LNCaP clone FGC (cell line): ENCODE results near the gene SMG6.

ENCODE experiments used
- DNase-seq: peaks from one replicate; pipeline ENCODE4 v3.0.0-alpha.2; 2011; ENCODE audit warnings: low read depth
- H3K4me3 ChIP-seq: 2 replicates; pipeline ENCODE4 v1.5.1; 2011; ENCODE audit warnings: mild to moderate bottlenecking, low read depth, low read length, control low read depth
- CTCF ChIP-seq: IDR thresholded peaks from 2 replicates; pipeline ENCODE4 v1.5.1; 2012; ENCODE audit warnings: mild to moderate bottlenecking; ENCODE audit not compliant: control insufficient read depth, insufficient read depth; ENCODE audit errors: extremely low read depth

The SMG6 gene

GRCh38 chr17:2289878-2290478 lies 13.6 kb downstream of the SMG6 start:
- TF ChIP-seq CTCF: no peak
- no peak for DNase-seq
- H3K4me3 ChIP-seq: no peak overlapping the region

- no peak for TF ChIP-seq CTCF
- DNase-seq: no peak
- no peak overlapping the region for H3K4me3 ChIP-seq
These were observed 20.3 kb downstream of the SMG6 start for GRCh38 chr17:2283302-2283701.

- H3K4me3 ChIP-seq: no peak overlapping the region
- DNase-seq: no peak
- peak; percentile 49 for TF ChIP-seq CTCF
These were observed 21.2 kb downstream of the SMG6 start for GRCh38 chr17:2282297-2282873.

GRCh38 chr17:2279707-2280106 lies 23.9 kb downstream of the SMG6 start:
- no peak for DNase-seq
- H3K4me3 ChIP-seq: no peak overlapping the region
- no peak for TF ChIP-seq CTCF

- no peak for TF ChIP-seq CTCF
- DNase-seq: no peak
- no peak overlapping the region for H3K4me3 ChIP-seq
These were observed 26.0 kb downstream of the SMG6 start for GRCh38 chr17:2277429-2278170.

GRCh38 chr17:2275722-2276121 lies 27.9 kb downstream of the SMG6 start:
- no peak for DNase-seq
- no peak overlapping the region for H3K4me3 ChIP-seq
- no peak for TF ChIP-seq CTCF
